AG08396 (cell line): Measurements from ENCODE around the gene TIMP4.
A peak's percentile ranks its signal among the peaks of the same experiment; 100 is the strongest.

ENCODE experiments used
- DNase-seq: peaks from one replicate; pipeline ENCODE4 v3.0.0; 2012; ENCODE audit warnings: low spot score, mixed read lengths

TIMP4 gene

GRCh38 chr3:12185172-12185710 lies 26.5 kb upstream of the TIMP4 start:
- DNase-seq = no peak

DNA sequence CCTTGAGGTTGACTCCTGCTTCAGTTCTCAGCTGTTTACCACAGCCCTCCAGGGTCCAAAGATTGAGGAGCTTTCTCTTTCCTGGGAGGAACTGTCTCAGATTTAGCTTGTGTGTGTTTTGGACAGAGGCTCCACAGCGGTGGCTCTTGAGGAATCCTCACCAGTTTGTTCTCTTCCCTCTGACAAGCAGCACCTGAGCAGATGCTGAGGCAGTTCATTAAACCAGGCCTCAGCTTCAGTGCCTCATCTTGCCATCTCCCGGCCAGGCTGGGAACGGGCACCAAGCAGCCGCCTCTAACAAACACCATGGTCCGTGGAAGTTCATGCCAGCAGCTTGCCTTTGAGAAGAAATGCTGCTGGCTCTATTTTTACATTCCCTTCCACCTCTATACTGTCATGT lies 25.8 kb upstream of the TIMP4 start:
- no peak for DNase-seq

DNA sequence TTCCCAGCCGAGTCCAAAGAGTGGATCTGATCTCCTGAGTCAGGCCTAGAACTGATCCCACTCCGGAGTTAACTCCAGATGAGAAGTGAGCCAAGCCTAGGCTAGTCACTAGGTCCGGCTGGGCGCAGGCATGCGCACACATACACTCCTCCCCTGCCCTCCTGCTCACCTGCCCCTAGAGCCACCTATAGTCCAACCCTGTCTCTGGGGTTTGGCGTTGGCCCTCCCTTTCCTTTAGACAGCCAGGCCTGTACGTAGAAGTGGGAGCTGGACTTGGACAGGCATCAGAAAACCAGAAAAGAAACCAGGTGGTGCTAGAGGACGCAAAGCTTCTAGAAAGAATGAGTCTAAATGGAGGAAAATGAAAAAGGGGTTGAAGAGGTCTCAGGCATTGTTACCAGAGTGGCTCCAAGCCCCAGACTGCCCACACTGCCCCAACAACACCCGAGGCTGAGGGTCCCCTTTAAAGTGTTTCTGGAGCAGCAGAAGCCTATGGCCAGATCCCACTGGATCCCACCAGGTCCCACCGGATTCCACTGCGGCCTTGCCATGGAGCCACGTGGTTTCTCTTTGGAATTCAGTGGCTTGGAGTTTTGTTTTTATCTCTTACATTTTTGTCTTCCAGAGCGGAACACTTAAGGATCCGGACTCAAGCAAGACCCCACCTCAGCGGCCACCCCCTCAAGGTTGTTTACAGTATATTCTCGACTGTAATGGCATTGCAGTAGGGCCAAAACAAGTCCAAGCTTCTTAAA lies 24.2 kb upstream of the TIMP4 start:
- no peak for DNase-seq

DNA sequence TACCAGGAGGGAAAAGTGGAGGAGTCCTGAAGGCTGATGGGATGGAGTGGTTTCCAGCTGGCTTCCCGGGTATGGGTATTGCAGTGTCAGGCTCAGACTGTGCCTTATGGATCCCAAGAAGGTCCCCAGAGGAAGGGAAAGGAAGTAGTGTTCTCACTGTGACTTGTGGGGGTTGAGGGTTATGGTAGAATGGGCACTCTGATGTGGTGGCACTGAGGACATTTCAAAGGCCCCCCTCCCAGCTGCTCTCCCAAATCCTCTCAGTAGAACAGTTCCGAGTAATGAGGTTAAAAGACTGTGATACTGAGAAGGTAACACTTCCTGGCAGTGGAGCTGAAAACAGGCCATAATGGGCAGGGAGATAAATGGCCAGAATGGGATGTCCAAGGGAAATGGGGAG lies 23.1 kb upstream of the TIMP4 start:
- DNase-seq = no peak

- DNase-seq = no peak
Measured at GRCh38 chr3:12181301-12181700, 22.6 kb upstream of the TIMP4 start.

- DNase-seq = no peak
Measured at GRCh38 chr3:12180631-12181030, 21.9 kb upstream of the TIMP4 start.

DNA sequence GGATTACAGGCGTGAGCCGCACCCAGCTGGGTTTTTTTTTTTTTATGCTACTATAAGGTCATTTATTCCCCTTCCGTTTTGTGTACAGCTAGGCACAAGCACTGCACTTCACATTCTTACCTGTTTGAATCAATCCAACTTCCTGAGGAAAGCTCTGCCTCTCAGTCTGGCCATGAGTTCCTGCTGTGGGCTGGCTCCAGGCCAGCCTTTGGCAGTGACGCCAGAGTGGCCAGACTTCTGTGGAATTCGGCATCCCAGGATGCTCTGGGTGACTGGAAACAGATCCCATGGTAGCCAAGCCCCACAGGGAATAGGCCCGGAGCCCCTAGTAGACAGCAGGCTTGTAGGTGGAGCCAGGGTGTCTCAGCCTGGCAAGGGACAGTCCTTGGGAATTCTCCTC lies 21.5 kb upstream of the TIMP4 start:
- DNase-seq = peak; percentile 63

DNA sequence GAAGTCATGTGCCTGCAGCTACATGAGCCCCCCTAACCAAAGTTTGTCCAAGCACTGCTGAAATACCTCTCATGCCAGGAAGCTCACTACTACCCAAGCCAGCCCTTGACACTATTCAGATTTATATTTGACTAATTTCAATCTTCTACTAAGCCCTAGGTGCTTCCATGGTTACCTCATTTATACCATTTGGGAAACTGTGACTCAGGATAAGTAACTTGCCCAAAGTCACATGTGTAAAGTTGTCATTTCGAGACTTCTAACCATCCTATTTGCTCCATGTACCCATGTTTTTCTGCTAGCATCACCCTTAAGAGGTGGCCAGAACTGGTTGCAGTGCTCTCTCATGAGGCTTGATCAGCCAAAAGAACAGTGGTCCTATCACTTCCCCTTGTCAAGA lies 20.7 kb upstream of the TIMP4 start:
- DNase-seq = no peak

DNA sequence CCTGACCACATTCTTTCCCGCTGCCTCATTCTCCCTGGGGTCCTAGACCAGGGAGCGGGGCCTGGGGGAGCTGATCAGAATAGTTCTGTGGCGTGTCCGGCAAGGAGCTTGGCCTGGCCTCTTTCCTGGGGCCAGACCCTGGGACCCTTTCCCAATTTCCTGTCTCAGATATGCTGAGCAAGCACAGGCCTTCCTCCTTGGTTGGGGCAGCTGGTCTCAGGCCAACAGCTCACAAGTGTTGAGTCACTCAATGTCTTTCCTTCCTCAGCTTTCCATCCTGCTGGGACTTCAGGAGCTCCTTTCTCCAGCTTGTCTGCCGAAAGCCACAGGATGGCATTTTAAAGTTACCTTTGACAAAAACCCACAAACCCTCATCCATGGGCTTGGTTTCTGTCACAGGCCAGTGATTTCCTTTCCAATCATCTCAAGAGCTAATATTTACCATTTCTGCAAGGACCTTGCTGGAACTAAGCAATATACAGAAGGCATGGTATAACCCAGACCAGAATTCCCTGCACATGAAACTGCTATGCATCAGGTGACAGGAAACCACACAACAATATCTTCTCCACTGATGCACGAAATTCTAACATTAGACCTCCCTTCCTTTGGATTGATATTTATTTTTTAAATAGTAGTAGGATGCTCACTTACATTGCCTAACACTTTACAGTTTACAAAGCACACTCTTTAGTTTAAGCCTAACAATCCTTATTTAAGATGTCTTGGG lies 19.5 kb upstream of the TIMP4 start:
- peak; percentile 40 for DNase-seq

- DNase-seq = no peak
Measured at GRCh38 chr3:12177126-12177525, 18.4 kb upstream of the TIMP4 start.

- DNase-seq = peak; percentile 58
Measured at GRCh38 chr3:12175844-12176453, 17.2 kb upstream of the TIMP4 start.

DNA sequence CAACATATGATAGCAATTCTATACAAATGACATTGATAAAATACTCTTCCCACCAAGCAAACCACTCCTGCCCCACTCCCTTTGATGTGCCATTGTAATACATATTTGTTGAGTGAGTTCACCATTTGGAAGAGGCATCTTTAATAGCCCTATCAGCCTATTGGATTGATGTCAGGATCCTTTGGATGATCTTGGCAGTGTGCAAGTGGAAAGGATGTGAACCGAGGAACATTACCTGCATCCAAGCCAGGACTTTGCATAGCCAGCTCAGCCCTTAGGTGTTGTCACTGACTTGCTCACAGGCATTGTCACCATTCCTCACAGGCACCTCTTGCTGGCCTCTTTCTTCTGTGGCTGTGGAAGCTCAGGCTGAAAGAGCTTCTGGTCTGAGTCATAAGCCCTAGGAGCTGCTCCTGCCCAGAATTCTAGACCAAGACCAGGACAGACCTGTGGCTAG lies 16.5 kb upstream of the TIMP4 start:
- peak; percentile 43 for DNase-seq

- peak; percentile 73 for DNase-seq
Measured at GRCh38 chr3:12170207-12170606, 11.5 kb upstream of the TIMP4 start.

- no peak for DNase-seq
Measured at GRCh38 chr3:12165909-12166308, 7.2 kb upstream of the TIMP4 start.

DNA sequence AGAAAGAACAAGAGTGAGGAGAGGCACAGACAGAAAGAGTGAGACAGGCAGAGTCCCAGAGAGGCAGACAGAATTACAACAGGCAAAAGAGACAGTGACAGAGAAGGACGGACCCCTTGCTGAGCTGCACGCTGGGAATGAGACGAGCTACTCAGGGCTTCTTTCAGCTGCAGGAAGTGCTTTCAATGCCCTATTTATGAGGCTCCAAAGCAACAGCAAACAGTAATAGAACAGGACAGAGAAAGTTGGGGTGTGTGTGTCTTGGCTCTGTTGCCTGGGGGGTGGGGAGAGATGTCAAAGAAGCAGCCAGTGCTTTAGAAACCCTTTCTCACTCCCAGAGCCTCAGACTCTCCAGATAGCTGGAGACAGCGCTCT lies 502 bp upstream of the TIMP4 start:
- no peak for DNase-seq

DNA sequence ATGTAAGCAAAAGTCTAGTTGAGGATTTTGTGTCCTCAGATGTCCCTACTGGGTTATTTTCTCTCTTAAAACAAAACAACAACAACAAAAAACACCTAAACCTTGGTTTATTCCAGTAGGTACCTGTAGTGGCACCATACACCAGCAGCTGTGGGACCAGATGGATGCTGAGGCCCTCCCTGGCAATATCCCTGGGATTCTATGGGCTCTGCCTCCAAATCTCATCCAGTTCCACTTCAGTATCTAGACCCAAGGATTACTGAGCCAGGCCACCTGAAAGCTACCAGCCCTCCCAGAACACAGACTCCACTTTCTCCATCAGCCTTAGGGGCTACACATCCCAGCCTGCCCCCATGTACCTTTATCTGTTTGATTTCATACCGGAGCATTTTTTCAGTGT lies 1.7 kb downstream of the TIMP4 start:
- no peak for DNase-seq

GRCh38 chr3:12155828-12156227 lies 2.9 kb downstream of the TIMP4 start:
- DNase-seq = peak; percentile 61

GRCh38 chr3:12155264-12155663 lies 3.4 kb downstream of the TIMP4 start:
- no peak for DNase-seq

DNA sequence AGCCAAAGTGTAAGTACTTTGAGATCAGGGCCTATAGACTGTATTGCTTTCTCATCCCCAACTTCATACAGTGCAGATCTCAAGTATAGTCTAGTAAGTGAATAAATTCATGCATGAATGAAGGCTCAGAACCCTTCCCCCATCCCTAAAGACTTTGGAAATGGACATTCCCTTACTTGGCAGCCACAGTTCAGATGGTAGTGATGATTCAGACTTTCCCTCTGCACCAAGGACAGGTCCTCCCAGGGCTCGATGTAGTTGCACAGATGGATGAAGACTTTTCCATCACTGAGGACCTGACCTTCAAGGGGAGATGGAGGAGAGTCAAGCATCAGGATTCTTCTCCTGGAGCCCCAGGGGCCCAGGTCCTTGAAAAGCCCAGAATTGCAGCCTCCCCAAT lies 4.6 kb downstream of the TIMP4 start:
- no peak for DNase-seq

GRCh38 chr3:12150112-12150511 lies 8.6 kb downstream of the TIMP4 start:
- DNase-seq = no peak

- DNase-seq = no peak
Measured at GRCh38 chr3:12149029-12149428, 9.7 kb downstream of the TIMP4 start.

DNA sequence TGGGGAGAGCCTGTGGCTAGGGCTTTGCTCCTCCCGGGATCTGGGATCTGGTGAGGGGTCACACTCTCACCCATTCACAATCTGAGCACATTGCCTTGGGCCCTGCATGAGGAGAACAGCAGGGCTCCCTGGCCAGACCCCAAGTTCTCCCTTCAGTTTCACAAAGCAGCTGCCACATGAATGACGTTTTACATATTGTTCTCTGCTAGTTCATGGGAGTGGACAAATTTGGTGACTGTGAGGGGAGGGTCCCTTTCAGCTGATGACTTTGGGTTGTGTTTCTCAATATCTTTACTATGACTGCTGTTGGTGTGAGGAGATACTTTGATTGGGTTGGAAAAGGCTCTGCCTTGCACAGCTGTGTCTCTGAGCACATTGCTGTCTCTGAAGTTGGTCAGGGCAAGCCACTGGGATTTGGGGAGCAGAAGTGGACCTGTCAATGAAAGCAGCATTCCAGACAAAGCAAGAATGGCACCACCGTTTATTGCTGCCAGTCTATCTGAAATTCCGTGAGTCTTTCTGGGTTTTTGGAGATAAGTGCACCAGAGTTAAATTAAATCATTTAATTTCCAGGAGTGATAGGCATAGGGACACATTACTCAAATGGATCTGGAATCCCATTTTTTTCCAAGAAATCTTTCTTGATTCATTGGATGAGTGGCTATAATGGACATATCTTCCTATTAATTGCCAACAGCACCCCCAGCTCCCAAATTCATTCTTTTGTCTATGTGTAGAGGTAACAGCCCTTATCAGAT lies 10.3 kb downstream of the TIMP4 start:
- DNase-seq = no peak
